HG03520 (cell line): ENCODE measurements around the gene RGS7.
"Not testable (repeated sequence)": the region's sequence is repeated elsewhere in the genome, so short reads cannot be mapped to it uniquely, and the experiment has no call there.

Source experiments
- ATAC-seq: cut with Tn5 transposase; IDR thresholded peaks from one replicate; pipeline ENCODE4 v1.9.1; 2021; ENCODE audit warnings: mild to moderate bottlenecking, moderate library complexity; ENCODE audit not compliant: unreplicated experiment

RGS7 gene

GRCh38 chr1:241215683-241216082 is 141.3 kb downstream of the RGS7 start:
- no peak for ATAC-seq

DNA sequence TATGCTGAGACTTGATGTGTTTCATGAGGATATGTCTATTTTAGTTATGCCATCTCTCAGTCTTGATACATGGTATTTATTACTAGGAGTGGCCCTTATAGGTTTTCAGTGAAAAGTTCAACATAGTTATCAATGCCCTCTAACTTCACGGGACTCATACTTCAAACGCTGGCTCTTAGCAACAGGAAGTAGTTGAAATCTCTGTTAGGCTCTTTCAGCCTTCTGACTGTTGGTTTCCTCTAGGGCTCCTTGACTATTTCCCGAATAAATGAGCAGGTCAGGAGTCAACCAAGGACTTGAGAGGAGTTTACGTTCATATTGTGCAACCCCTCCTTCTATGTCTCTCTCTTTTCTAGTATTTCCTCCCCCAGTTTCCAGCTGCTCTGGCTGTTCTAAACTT is 141.8 kb downstream of the RGS7 start:
- ATAC-seq, result no peak

DNA sequence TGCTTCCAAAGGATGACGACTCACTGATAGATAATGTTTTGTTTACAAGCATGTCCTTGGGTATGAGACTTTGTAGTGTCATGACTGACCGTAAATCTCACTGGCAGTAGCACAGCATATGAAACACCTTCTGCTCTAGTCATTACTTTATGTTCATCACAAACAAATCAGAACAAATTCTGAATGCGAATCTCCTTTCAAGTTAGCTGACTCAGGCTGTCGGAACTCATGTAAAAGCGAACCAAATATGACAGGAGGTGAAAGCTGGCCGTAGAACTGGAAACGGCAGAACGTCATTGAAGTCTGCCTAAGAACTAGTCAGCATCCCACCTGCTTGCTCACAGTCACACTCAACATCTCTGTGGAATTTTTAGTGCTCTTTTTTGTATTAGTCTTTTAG is 143.9 kb downstream of the RGS7 start:
- no peak for ATAC-seq

- no peak for ATAC-seq
These were observed 144.4 kb downstream of the RGS7 start for GRCh38 chr1:241212628-241213027.

DNA sequence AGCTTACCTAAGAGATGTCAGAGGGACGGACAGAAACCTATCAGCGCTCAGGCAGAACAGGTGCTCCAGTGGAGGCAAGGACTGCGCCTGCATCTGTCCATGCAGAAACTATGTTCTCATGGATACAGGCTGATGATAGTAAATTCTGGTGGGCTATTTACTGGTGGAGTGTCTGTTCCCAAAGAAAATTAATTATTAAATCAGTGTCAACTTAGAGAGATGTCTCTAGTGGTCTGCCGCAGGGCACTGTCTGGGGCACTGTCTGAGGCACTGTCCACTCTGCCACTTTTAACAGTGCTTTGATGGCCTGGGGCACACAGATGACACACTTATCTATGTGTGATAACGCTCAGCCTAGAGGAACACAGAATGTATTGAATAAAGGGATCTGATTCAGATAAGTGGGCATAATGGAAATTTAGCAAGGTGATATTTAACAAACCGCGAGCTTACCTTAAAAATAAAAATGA is 148.1 kb downstream of the RGS7 start:
- no peak for ATAC-seq

GRCh38 chr1:241203817-241204216 is 153.2 kb downstream of the RGS7 start:
- ATAC-seq, result no peak

- no peak for ATAC-seq
These were observed 154.6 kb downstream of the RGS7 start for GRCh38 chr1:241202401-241202800.

DNA sequence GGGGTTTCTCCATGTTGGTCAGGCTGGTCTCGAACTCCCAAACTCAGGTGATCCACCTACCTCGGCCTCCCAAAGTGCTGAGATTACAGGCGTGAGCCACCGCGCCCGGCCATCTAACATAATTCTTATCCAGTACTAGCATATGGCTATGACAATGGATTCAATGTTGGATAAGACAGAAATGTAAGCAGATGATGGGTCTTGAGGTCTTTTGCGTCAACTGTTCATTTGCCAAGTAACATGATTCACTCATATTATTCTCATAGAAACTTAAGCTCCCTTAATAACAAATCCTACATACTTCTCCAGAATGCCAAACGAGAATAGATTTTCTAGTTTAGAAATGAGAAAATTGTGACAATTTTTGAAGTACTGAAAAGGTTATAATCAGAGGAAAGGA is 170.3 kb downstream of the RGS7 start:
- no peak for ATAC-seq

- ATAC-seq, result no peak
These were observed 175.0 kb downstream of the RGS7 start for GRCh38 chr1:241181971-241182370.

- ATAC-seq, result no peak
These were observed 175.5 kb downstream of the RGS7 start for GRCh38 chr1:241181471-241181870.

DNA sequence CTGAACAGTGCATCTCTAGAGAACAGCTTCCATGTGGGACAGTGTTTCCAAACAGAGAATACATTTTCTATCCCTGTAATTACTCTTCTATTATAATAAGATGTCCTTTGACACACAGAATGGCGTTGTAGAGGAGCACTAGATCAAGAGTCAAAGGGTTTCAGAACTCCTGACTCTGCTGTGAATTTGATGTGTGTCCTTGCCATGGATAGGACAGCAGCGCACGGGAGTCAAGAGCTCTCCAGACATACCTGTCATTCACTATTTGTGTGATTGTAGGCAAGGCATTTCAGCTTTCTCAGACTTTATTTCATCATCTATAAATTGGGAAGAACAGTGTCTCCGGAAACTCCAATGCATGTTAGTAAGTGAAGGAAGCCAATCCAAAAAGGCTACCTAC is 176.4 kb downstream of the RGS7 start:
- ATAC-seq, result no peak

DNA sequence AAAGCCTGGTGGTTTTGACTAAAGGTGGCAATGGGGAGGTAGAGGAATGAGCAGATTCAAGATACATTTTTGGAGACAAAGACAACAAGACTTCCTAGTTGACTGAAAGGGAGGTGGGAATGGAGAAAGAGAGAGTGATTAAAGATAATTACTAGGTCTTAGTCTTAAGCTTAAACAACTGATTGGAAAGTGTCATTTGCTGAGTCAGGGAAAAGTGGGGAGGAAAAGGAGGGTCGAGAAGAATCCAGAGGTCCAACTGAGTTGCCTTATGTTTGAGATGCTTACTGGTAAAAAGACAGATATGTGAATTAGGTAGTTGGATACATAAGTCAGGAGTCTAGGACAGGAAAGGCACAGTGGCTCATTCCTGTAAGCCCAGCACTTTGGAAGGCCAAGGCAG is 179.3 kb downstream of the RGS7 start:
- ATAC-seq, result no peak

DNA sequence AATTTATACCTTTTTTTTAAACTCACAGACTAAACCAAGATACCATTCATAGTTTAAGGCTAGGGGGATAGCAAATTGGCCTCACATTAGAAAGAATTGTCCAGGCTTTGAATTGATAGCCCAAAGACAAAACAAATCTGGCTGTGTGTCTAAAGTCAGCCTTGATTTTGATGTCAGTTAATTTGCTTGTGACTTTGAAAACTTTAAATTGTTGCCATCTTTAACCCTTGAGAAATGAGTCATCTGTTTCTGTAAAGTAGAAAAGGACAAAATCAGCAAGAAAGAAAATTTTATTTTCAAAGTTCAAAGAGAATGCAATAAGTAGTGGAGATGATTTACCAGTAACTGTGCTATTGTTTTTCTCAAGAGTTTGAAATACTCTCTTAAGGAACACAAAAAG is 184.5 kb downstream of the RGS7 start:
- no peak for ATAC-seq

- no peak for ATAC-seq
These were observed 185.0 kb downstream of the RGS7 start for GRCh38 chr1:241171991-241172390.

DNA sequence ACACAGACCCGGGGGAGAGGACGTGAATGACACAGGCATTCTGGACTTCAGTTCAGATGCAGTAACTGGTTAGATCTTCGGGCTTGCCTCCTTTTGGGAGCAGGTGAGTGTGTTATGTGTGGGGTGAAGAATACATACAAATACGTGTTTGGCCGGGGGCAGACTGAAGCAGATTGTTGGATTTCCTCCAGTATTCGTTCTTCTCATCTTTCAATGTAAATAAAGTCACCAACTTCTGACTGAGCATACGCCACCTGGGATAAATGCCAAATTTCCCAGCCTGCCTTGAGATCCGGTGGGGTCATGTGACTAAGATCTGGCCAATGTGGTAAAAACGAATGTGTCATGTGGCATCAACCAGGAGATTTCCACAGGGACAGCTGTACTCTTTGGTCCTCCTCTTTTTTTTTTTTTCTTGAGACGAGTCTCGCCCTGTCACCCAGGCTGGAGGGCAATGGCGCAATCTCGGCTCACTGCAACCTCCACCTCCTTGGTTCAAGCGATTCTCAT is 189.8 kb downstream of the RGS7 start:
- ATAC-seq, result no peak

DNA sequence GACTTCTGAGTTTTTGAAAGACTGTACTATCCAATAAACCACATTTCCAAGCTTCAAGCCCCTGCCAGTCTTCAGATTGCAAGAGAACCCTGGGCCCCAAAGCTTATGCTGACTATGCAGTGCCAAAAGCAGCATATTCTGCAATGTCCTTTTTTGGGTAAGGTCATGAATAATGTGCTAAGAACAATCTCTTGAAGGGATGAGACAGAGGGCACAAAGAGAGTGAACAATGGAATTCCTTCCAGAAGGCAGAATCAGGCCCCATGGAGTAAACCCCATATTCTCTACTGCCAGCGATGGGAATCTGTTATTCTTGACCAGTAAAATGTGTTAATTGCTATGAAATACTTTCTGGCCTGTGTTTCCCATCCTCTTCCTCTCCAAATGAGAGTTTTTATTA is 190.4 kb downstream of the RGS7 start:
- no peak for ATAC-seq

- not testable (repeated sequence) for ATAC-seq
These were observed 191.7 kb downstream of the RGS7 start for GRCh38 chr1:241165256-241165655.

GRCh38 chr1:241163363-241163762 is 193.6 kb downstream of the RGS7 start:
- no peak for ATAC-seq

- no peak for ATAC-seq
These were observed 195.8 kb downstream of the RGS7 start for GRCh38 chr1:241161188-241161689.

DNA sequence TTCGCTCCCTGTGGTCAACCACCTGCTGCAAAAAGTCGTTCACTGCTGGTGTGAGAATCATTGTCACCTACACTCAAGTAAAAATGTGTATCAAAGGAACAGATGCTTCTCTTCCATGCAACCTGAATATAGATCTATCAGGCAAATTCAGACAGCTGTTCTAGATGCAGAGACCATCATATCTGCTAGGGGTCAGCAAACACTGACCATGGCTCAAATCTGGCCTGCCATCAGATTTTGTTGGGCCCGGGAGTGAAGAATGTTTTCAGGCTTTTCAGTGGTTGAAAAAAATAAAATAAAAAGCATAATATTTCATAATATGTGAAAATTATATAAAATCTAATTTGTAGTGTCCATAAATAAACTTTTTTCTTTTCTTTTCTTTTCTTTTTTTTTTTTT is 199.6 kb downstream of the RGS7 start:
- no peak for ATAC-seq

DNA sequence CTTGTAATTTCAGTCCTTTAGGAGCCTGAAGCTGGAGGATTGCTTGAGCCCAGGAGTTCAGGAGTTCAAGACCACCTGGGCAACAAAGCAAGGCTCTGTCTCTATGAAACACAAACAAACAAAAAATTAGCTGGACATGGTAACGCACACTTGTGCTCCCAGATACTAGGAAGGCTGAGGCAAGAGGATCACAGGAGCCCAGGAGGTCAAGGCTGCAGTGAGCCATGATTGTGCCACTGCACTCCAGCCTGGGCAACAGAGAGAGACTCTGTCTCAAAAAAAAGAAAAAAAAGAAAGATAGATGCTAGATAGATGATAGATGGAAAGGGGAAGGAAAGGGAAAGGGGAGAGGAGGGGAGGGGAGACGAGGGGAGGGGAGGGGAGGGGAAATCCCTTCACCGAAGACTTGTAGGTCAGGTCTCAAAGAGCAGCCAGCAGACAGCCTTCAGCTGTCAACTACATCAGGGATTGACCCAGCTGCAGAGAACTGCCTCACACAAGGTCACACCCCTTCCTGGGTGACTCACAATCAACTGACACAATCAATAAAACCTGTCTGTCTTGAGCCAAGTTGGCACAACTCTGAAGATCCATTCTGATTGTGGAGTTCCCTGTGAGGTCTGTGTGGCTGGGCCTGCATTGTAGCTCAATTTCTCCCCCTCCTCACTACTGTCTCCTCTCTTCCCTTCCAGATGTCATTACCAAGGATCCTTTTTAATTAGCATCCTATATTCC is 200.6 kb downstream of the RGS7 start:
- ATAC-seq, result no peak

GRCh38 chr1:241145881-241146280 is 211.1 kb downstream of the RGS7 start:
- no peak for ATAC-seq
